H1 (cell line): ENCODE measurements around the gene CFP. TPM values are rescaled to one million over a fixed set of nuclear protein-coding genes. Genes with fewer than 3 reads are reported as not detected.

Experiments
- CTCF ChIA-PET: fragments of 300-600 bp; sonication (Branson Sonifier 250); formaldehyde crosslinking; loops from one replicate; lab custom pipeline; 2021; ENCODE audit not compliant: partially characterized antibody; lab: Charles Lee
- POLR2A ChIA-PET: fragments of 300-600 bp; sonication (Branson Sonifier 250); formaldehyde crosslinking; loops from one replicate; lab custom pipeline; 2021; ENCODE audit warnings: inconsistent platforms; ENCODE audit not compliant: partially characterized antibody; lab: Charles Lee
- DNase-seq, 2 experiments: peaks; one replicate each; pipeline versions ENCODE4 v3.0.0 to v3.0.0-alpha.2; 2010 to 2022; ENCODE audit warnings: low spot score in 2 of 2, low read depth in 1 of 2, mixed read lengths in 1 of 2
- FAIRE-seq: peaks from 2 replicates; lab custom pipeline; 2011; peaks lifted over from hg19 to GRCh38; lab: Jason Lieb, UNC
- H2AFZ ChIP-seq: 2 replicates; pipeline ENCODE4 v1.8.1; 2012; ENCODE audit warnings: low read length, inconsistent platforms
- H2AK5ac ChIP-seq: 2 replicates; pipeline ENCODE4 v1.6.1; 2013; ENCODE audit warnings: low read depth, low read length
- H2BK120ac ChIP-seq: replicated peaks from 2 replicates; pipeline ENCODE3; 2013; ENCODE audit warnings: low read depth, low read length, inconsistent platforms
- H2BK12ac ChIP-seq: 2 replicates; pipeline ENCODE4 v1.6.1; 2013; ENCODE audit warnings: low read depth, low read length
- H2BK15ac ChIP-seq: 2 replicates; pipeline ENCODE4 v1.6.1; 2013; ENCODE audit warnings: low read length
- H2BK20ac ChIP-seq: 2 replicates; pipeline ENCODE4 v1.6.1; 2013; ENCODE audit warnings: low read length
- H2BK5ac ChIP-seq: 2 replicates; pipeline ENCODE4 v1.6.1; 2013; ENCODE audit warnings: low read depth, low read length
- H3K14ac ChIP-seq: 2 replicates; pipeline ENCODE4 v1.6.1; 2013; ENCODE audit warnings: inconsistent platforms; ENCODE audit not compliant: insufficient read length
- H3K18ac ChIP-seq: 2 replicates; pipeline ENCODE4 v1.6.1; 2013; ENCODE audit warnings: low read length; ENCODE audit errors: extremely low read depth
- H3K23ac ChIP-seq: 2 replicates; pipeline ENCODE4 v1.6.1; 2013; ENCODE audit warnings: inconsistent platforms; ENCODE audit not compliant: insufficient read length
- H3K23me2 ChIP-seq: 2 replicates; pipeline ENCODE4 v1.6.1; 2013; ENCODE audit warnings: low read depth, low read length
- H3K27ac ChIP-seq: 2 replicates; pipeline ENCODE4 v1.6.1; 2011; ENCODE audit warnings: low read depth, low read length, inconsistent platforms
- H3K27me3 ChIP-seq, 4 experiments: replicated peaks in 1 of 4; 1 replicate in 1 of 4; 2 replicates in 3 of 4; pipeline versions ENCODE4 v1.6.1 to v1.8.1; 2011 to 2013; ENCODE audit warnings: low read length in 3 of 4, mild to moderate bottlenecking in 3 of 4, inconsistent platforms in 2 of 4, mixed read lengths in 2 of 4, moderate library complexity in 1 of 4; ENCODE audit not compliant: control insufficient read depth in 3 of 4, insufficient read depth in 3 of 4; ENCODE audit errors: extremely low read depth in 1 of 4
- H3K36me3 ChIP-seq, 4 experiments: 2 replicates each; pipeline versions ENCODE4 v1.6.1 to v1.8.1; 2011 to 2013; ENCODE audit warnings: mild to moderate bottlenecking in 4 of 4, low read length in 3 of 4, moderate library complexity in 2 of 4, control low read depth in 1 of 4, inconsistent platforms in 1 of 4; ENCODE audit not compliant: insufficient read depth in 4 of 4, control insufficient read depth in 2 of 4
- H3K4ac ChIP-seq: replicated peaks from 2 replicates; pipeline ENCODE3; 2013; ENCODE audit warnings: low read length, low read depth, mixed read lengths, inconsistent platforms; ENCODE audit not compliant: insufficient read length
- H3K4me1 ChIP-seq, 4 experiments: replicated peaks in 1 of 4; 1 replicate in 1 of 4; 2 replicates in 3 of 4; pipeline versions ENCODE4 v1.6.1 to v1.8.1; 2011 to 2013; ENCODE audit warnings: low read length in 3 of 4, inconsistent platforms in 2 of 4, mixed read lengths in 1 of 4; ENCODE audit not compliant: insufficient read depth in 4 of 4, control insufficient read depth in 3 of 4
- H3K4me2 ChIP-seq, 2 experiments: 2 replicates each; pipeline versions ENCODE4 v1.6.1 to v1.8.1; 2011 to 2013; ENCODE audit warnings: low read depth in 2 of 2, low read length in 2 of 2, control low read depth in 1 of 2, inconsistent platforms in 1 of 2, mild to moderate bottlenecking in 1 of 2; ENCODE audit not compliant: insufficient read depth in 1 of 2
- H3K4me3 ChIP-seq, 4 experiments: fragments of 200-600, 300-600 bp in 1 of 4; sonication (generic), shearing (Covaris generic), sonication (Bioruptor Twin) in 1 of 4; 2 replicates each; pipeline versions ENCODE4 v1.5.1 to v1.8.1; 2011 to 2016; ENCODE audit warnings: low read length in 4 of 4, low read depth in 3 of 4, control low read depth in 2 of 4, inconsistent platforms in 2 of 4, mild to moderate bottlenecking in 2 of 4, mixed read lengths in 1 of 4, moderate library complexity in 1 of 4; ENCODE audit not compliant: insufficient read depth in 2 of 4; ENCODE audit errors: extremely low read depth in 1 of 4
- H3K56ac ChIP-seq: replicated peaks from 2 replicates; pipeline ENCODE3; 2013; ENCODE audit warnings: low read depth, mild to moderate bottlenecking, mixed read lengths, low read length, inconsistent platforms; ENCODE audit not compliant: insufficient read length
- H3K79me1 ChIP-seq: 2 replicates; pipeline ENCODE4 v1.6.1; 2013; ENCODE audit warnings: low read depth, low read length, control low read depth
- H3K79me2 ChIP-seq, 2 experiments: 2 replicates each; pipeline versions ENCODE4 v1.6.1 to v1.8.1; 2012 to 2013; ENCODE audit warnings: low read length in 2 of 2, mild to moderate bottlenecking in 2 of 2, inconsistent platforms in 1 of 2; ENCODE audit not compliant: insufficient read depth in 2 of 2, control insufficient read depth in 1 of 2
- H3K9ac ChIP-seq, 4 experiments: replicated peaks in 1 of 4; 1 replicate in 1 of 4; 2 replicates in 3 of 4; pipeline versions ENCODE4 v1.6.1 to v1.8.1; 2011 to 2013; ENCODE audit warnings: low read depth in 3 of 4, low read length in 3 of 4, control low read depth in 2 of 4, mild to moderate bottlenecking in 2 of 4, moderate library complexity in 2 of 4, inconsistent platforms in 1 of 4; ENCODE audit errors: extremely low read depth in 1 of 4
- H3K9me3 ChIP-seq, 2 experiments: 2 replicates each; pipeline versions ENCODE4 v1.6.1 to v1.8.1; 2012 to 2013; ENCODE audit warnings: mild to moderate bottlenecking in 2 of 2, moderate library complexity in 2 of 2, control low read depth in 1 of 2, inconsistent platforms in 1 of 2, low read depth in 1 of 2, low read length in 1 of 2, mixed read lengths in 1 of 2; ENCODE audit not compliant: insufficient read depth in 2 of 2
- H4K20me1 ChIP-seq, 2 experiments: replicated peaks in 1 of 2; 2 replicates each; pipeline versions ENCODE3 to v1.8.1; 2011 to 2013; ENCODE audit warnings: inconsistent platforms in 2 of 2, low read length in 2 of 2, mild to moderate bottlenecking in 1 of 2; ENCODE audit not compliant: insufficient read depth in 2 of 2, control insufficient read depth in 1 of 2
- H4K5ac ChIP-seq: 2 replicates; pipeline ENCODE4 v1.6.1; 2013; ENCODE audit warnings: low read length, low read depth, mixed read lengths, inconsistent platforms; ENCODE audit not compliant: insufficient read length
- H4K8ac ChIP-seq: 2 replicates; pipeline ENCODE4 v1.8.0; 2013; ENCODE audit warnings: mild to moderate bottlenecking, moderate library complexity, low read length, inconsistent platforms; ENCODE audit not compliant: insufficient read depth; ENCODE audit errors: extremely low read depth
- H4K91ac ChIP-seq: replicated peaks from 2 replicates; pipeline ENCODE3; 2013; ENCODE audit warnings: low read length, mixed read lengths, inconsistent platforms; ENCODE audit not compliant: insufficient read length
- ASH2L ChIP-seq: fragments of 200-600, 300-600 bp; sonication (generic); IDR thresholded peaks from one replicate; pipeline ENCODE4 v1.7.1; 2017; ENCODE audit warnings: low read length
- CHD2 ChIP-seq: IDR thresholded peaks from 2 replicates; pipeline ENCODE4 v1.6.1; 2012; ENCODE audit warnings: low read length, improper control_type of control experiment
- CREB1 ChIP-seq: IDR thresholded peaks from 2 replicates; pipeline ENCODE4 v1.6.1; 2012; ENCODE audit warnings: inconsistent platforms
- KDM4A ChIP-seq: IDR thresholded peaks from one replicate; pipeline ENCODE4 v1.7.1; 2012; ENCODE audit warnings: low read depth, mild to moderate bottlenecking, moderate library complexity, low read length, inconsistent platforms; ENCODE audit not compliant: severe bottlenecking
- POLR2A ChIP-seq, 2 experiments: IDR thresholded peaks; 1 replicate in 1 of 2; 2 replicates in 1 of 2; pipeline ENCODE4 v1.6.1; 2011; ENCODE audit warnings: low read depth in 2 of 2, low read length in 2 of 2, mild to moderate bottlenecking in 2 of 2; ENCODE audit errors: control extremely low read depth in 1 of 2
- WGBS, 2 experiments: shearing (Covaris generic) in 1 of 2; methylation state at CpG; one replicate each; pipeline versions ENCODE4 v1.1.6 to v1.1.7; 2013 to 2015; ENCODE audit warnings: low lambda C conversion rate in 2 of 2, mixed read lengths in 2 of 2, inconsistent platforms in 1 of 2, low coverage in 1 of 2, missing lambda C conversion rate in 1 of 2; ENCODE audit not compliant: insufficient replicate concordance in 2 of 2, insufficient coverage in 1 of 2, insufficient read length in 1 of 2; ENCODE audit errors: extremely low coverage in 1 of 2, missing lambda C conversion rate in 1 of 2; 5-methylcytosine and 5-hydroxymethylcytosine counted together
- polyA plus RNA-seq, 7 experiments: library from polyadenylated mRNA; depleted of rRNA in 3 of 7; stranded (reverse) in 5 of 7; unstranded in 2 of 7; fragments of >200 nt in 5 of 7; fragments of 200-250 nt in 2 of 7; gene quantifications; 1 replicate in 5 of 7; 2 replicates in 1 of 7; 4 replicates in 1 of 7; pipeline versions ENCODE4 v1.2.1 to v1.2.3, GENCODE V29; 2011 to 2013; ENCODE audit warnings: missing spikeins in 2 of 7, mixed read lengths in 2 of 7
- total RNA-seq: library from RNA; stranded (reverse); fragmentation: NEBNext Ultra II Directional; extraction: Animal tissue kit (Norgen Biotek cat#: 25700); gene quantifications from 2 replicates; pipeline ENCODE4 v1.2.1, GENCODE V29; 2021

The CFP gene
- total and polyA plus RNA-seq, 2 of the 8 experiments (the other 6 are each of a cell fraction or from before 2014, with no cell fraction given) = 0.76 to 2.2 TPM

GRCh38 chrX:47581731-47582647, 47.7 kb downstream of the CFP start, which contains the start of gene TIMP1:
TSS of gene TIMP1 (plus strand) at chrX:47582436. CDS start at chrX:47583416, 980 bp downstream.
- FAIRE-seq = peak; percentile 50
- 8% methylated on average over 15 of the region's 28 CpGs; no CpG with 5 or more reads in 1 of the 2 experiments for WGBS, 2 experiments
- H3K4me1 ChIP-seq = peaks cover 0 to 7% (median 3%) of the 10 kb centered on the region in 4 experiments; a peak in 3 of 7 replicates
- H2AFZ ChIP-seq = no peak within 1 kb of the TSS
- H3K23me2 ChIP-seq = no peaks in the 10 kb centered on the region; the same call in 1 of the 2 replicates
- H2BK5ac ChIP-seq = no peak within 1 kb of the TSS; the same call in 1 of the 2 replicates
- peak within 1 kb of the TSS; percentile 43 for H2BK120ac ChIP-seq
- no peaks in the 10 kb centered on the region; a peak in 1 of 8 replicates for H3K36me3 ChIP-seq
- no peak within 1 kb of the TSS for H4K8ac ChIP-seq
- POLR2A ChIA-PET = interaction anchor here (0.5 to 1.8 kb wide), 12 partner anchors 8 to 174 kb away, joined by 3 to 9 read pairs (median 4); no protein-coding TSS in a partner anchor
- peak within 1 kb of the TSS; percentile 66 to 67 for H3K4me2 ChIP-seq
- H3K79me1 ChIP-seq = no peaks in the 10 kb centered on the region
- no peak within 1 kb of the TSS for H4K5ac ChIP-seq
- no peak within 1 kb of the TSS for H2BK15ac ChIP-seq
- CTCF ChIA-PET = interaction anchor here (0.6 to 2.5 kb wide), 9 partner anchors 8 to 437 kb away, joined by 3 to 12 read pairs (median 4); partner anchors contain the start of gene RBM10
- 0 out of 2 replicates have a peak within 1 kb of the TSS, but pooled peaks have one; percentile 27 for H2BK12ac ChIP-seq
- H3K23ac ChIP-seq = no peak within 1 kb of the TSS
- no peak within 1 kb of the TSS for H3K14ac ChIP-seq
- DNase-seq = peak in 1 of 2 experiments; percentile 70
- no peak within 1 kb of the TSS for H4K91ac ChIP-seq
- H2BK20ac ChIP-seq = 0 out of 2 replicates have a peak within 1 kb of the TSS, but pooled peaks have one; percentile 32
- H3K4ac ChIP-seq = no peak within 1 kb of the TSS
- TF ChIP-seq CHD2 = no peak
- TF ChIP-seq KDM4A = peak; percentile 35
- TF ChIP-seq POLR2A (IDR thresholded peaks at IDR 0.05; ENCODE audit: control extremely low read depth in 1 of 2, low read depth in 2 of 2, low read length in 2 of 2) = peak in 1 of 2 experiments; percentile 37; a peak in 1 of 3 replicates
- TF ChIP-seq ASH2L = peak; percentile 31
- 0 out of 2 replicates have a peak, but pooled peaks have one; percentile 42 for TF ChIP-seq CREB1
- no peaks in the 10 kb centered on the region for H3K27me3 ChIP-seq
- H3K79me2 ChIP-seq = no peaks in the 10 kb centered on the region
- peak within 1 kb of the TSS in 3 of 4 experiments; percentile 20 to 48 (median 43); a peak in 5 of 7 replicates for H3K9ac ChIP-seq
- no peak within 1 kb of the TSS for H3K27ac ChIP-seq
- H4K20me1 ChIP-seq = no peaks in the 10 kb centered on the region
- H3K56ac ChIP-seq = no peak within 1 kb of the TSS
- no peaks in the 10 kb centered on the region for H3K9me3 ChIP-seq
- peak within 1 kb of the TSS; percentile 45 to 66 (median 48) for H3K4me3 ChIP-seq
- no peak within 1 kb of the TSS for H2AK5ac ChIP-seq
- H3K18ac ChIP-seq = peak within 1 kb of the TSS; percentile 32
